A673 (cell line): Measurements from ENCODE around the gene KLHL4. TPM values are rescaled to one million over a fixed set of nuclear protein-coding genes. Genes with fewer than 3 reads are reported as not detected.
"Not testable (repeated sequence)": the region's sequence is repeated elsewhere in the genome, so short reads cannot be mapped to it uniquely, and the experiment has no call there.

Experiments
- BruUV-seq: library from RNA; stranded (reverse); fragments of 400-500 nt; replicated peaks from 2 replicates; lab custom pipeline; 2021; lab: Mats Ljungman, UMichigan
- CTCF ChIA-PET: fragments of 300-600 bp; sonication (Branson Sonifier 250); formaldehyde crosslinking; loops from one replicate; lab custom pipeline; 2022; ENCODE audit warnings: antibody characterized with exemption; lab: Charles Lee
- POLR2A ChIA-PET: fragments of 300-600 bp; sonication (Branson Sonifier 250); formaldehyde crosslinking; loops from one replicate; lab custom pipeline; 2022; ENCODE audit warnings: antibody characterized with exemption; ENCODE audit not compliant: low non-redundant PET; lab: Charles Lee
- DNase-seq: peaks from one replicate; pipeline ENCODE4 v3.0.0-alpha.2; 2015; ENCODE audit warnings: low spot score
- H3K27ac ChIP-seq: fragments of 200-600 bp; sonication (generic); 2 replicates; pipeline ENCODE4 v1.5.1; 2016; ENCODE audit warnings: mixed run types, low read depth, mild to moderate bottlenecking, mixed read lengths, antibody characterized with exemption, low read length; ENCODE audit not compliant: poor library complexity, severe bottlenecking
- H3K27me3 ChIP-seq: fragments of 200-600 bp; sonication (generic); replicated peaks from 2 replicates; pipeline ENCODE4 v1.6.1; 2017; ENCODE audit warnings: mixed run types, low read depth, mild to moderate bottlenecking, mixed read lengths, antibody characterized with exemption, low read length; ENCODE audit not compliant: insufficient read depth, poor library complexity
- H3K36me3 ChIP-seq: fragments of 200-600 bp; sonication (generic); 2 replicates; pipeline ENCODE4 v1.6.1; 2016; ENCODE audit warnings: mixed run types, mild to moderate bottlenecking, mixed read lengths, antibody characterized with exemption, low read length; ENCODE audit not compliant: insufficient read depth, poor library complexity, severe bottlenecking
- H3K4me1 ChIP-seq: fragments of 200-600 bp; sonication (generic); 2 replicates; pipeline ENCODE4 v1.6.1; 2017; ENCODE audit warnings: mixed run types, mild to moderate bottlenecking, mixed read lengths, antibody characterized with exemption, low read length; ENCODE audit not compliant: insufficient read depth, poor library complexity, severe bottlenecking
- H3K4me3 ChIP-seq: fragments of 200-600 bp; sonication (generic); 2 replicates; pipeline ENCODE4 v1.5.1; 2016; ENCODE audit warnings: low read depth, mixed run types, mild to moderate bottlenecking, mixed read lengths, low read length; ENCODE audit not compliant: poor library complexity, severe bottlenecking
- H3K9me3 ChIP-seq: fragments of 200-600 bp; sonication (generic); 2 replicates; pipeline ENCODE4 v1.6.1; 2016; ENCODE audit warnings: mixed run types, low read depth, mild to moderate bottlenecking, mixed read lengths, antibody characterized with exemption, low read length; ENCODE audit not compliant: poor library complexity, severe bottlenecking
- CTCF ChIP-seq: fragments of 300-800, 200-600 bp; sonication (generic); conservative IDR thresholded peaks from 2 replicates; pipeline ENCODE4 v1.5.1; 2017; ENCODE audit warnings: low read depth, mild to moderate bottlenecking, antibody characterized with exemption, low read length, moderate library complexity, mixed read lengths
- EZH2 ChIP-seq: fragments of 200-600 bp; sonication (generic); IDR thresholded peaks from 2 replicates; pipeline ENCODE4 v1.6.1; 2017; ENCODE audit warnings: borderline replicate concordance, low read depth, mild to moderate bottlenecking, mixed read lengths, antibody characterized with exemption, low read length; ENCODE audit not compliant: poor library complexity, severe bottlenecking
- intact Hi-C: fragments of 100-400 bp; cut with micrococcal nuclease; formaldehyde crosslinking; loops from one replicate; pipeline ENCODE4 v1.10.0; 2022; ENCODE audit not compliant: unreplicated experiment
- total RNA-seq: library from RNA; stranded (reverse); gene quantifications from 2 replicates; pipeline ENCODE4 v1.2.3, GENCODE V29; 2021

KLHL4 gene
- total RNA-seq, 1 experiment from 2014 or later: 0.34 TPM

GRCh38 chrX:87693204-87693603 lies 175.6 kb downstream of the KLHL4 start:
- DNase-seq: no peak
- Histone ChIP-seq H3K4me1 (no peaks in the 10 kb centered on the region), H3K36me3 (no peaks in the 10 kb centered on the region), H3K27me3 (no peaks in the 10 kb centered on the region), H3K4me3 (no peak overlapping the region), H3K9me3 (peaks cover 4% of the 10 kb centered on the region), H3K27ac (no peak overlapping the region)
- ChIA-PET CTCF (no interaction called here), POLR2A (no interaction called here)
- intact Hi-C loops: no loop called here
- TF ChIP-seq CTCF (no peak), EZH2 (no peak)
- BruUV-seq: no TSS peak

GRCh38 chrX:87697409-87697808 lies 179.8 kb downstream of the KLHL4 start:
- no peak overlapping the region for H3K4me3 ChIP-seq
- no TSS peak for BruUV-seq
- TF ChIP-seq CTCF (no peak), EZH2 (no peak)
- no peak overlapping the region for H3K27ac ChIP-seq
- H3K27me3 ChIP-seq: no peaks in the 10 kb centered on the region
- ChIA-PET CTCF (no interaction called here), POLR2A (no interaction called here)
- intact Hi-C loops: no loop called here
- H3K9me3 ChIP-seq: no peaks in the 10 kb centered on the region
- DNase-seq: no peak
- H3K4me1 ChIP-seq: no peaks in the 10 kb centered on the region
- H3K36me3 ChIP-seq: no peaks in the 10 kb centered on the region

- TF ChIP-seq EZH2 (no peak), CTCF (no peak)
- DNase-seq: no peak
- intact Hi-C loops: no loop called here
- Histone ChIP-seq H3K27me3 (no peaks in the 10 kb centered on the region), H3K4me1 (no peaks in the 10 kb centered on the region), H3K4me3 (no peak overlapping the region), H3K9me3 (peaks cover 5% of the 10 kb centered on the region), H3K36me3 (no peaks in the 10 kb centered on the region), H3K27ac (no peak overlapping the region)
- POLR2A ChIA-PET: no interaction called here
- no TSS peak for BruUV-seq
- CTCF ChIA-PET: no interaction called here
Measured at GRCh38 chrX:87702795-87703194, 185.2 kb downstream of the KLHL4 start.

GRCh38 chrX:87703469-87703868 lies 185.9 kb downstream of the KLHL4 start:
- H3K4me1 ChIP-seq, BruUV-seq, H3K36me3 ChIP-seq, DNase-seq, intact Hi-C loops, H3K9me3 ChIP-seq, POLR2A ChIA-PET, H3K27ac ChIP-seq, H3K27me3 ChIP-seq, H3K4me3 ChIP-seq, CTCF ChIA-PET: not testable (repeated sequence)
